Midbrain (tissue), 1 donor: ENCODE results near the gene TRPM3.

Experiments
- DNase-seq: peaks from one replicate; lab custom pipeline; 2025; lab: John Stamatoyannopoulos, UW

TRPM3 gene

DNA sequence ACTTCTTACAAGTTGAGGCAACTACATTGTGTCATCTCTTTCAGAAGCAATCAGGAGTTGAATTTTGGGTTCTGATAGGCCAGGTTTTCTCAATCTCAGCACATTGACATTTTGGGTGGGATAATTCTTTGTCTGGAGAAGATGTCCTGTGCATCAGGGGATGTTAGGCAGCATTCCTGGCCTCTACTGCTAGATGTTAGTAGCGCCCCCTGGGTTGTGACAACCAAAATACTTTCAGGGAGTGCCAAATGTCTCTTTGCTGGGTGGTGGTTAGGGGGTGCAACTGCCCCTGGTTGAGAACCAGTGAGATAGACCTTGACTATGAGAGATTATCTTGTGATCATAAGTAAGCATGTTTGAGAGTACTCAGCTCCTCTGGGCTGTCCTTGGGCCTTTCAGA is 542.7 kb downstream of the TRPM3 start:
- no peak for DNase-seq

DNA sequence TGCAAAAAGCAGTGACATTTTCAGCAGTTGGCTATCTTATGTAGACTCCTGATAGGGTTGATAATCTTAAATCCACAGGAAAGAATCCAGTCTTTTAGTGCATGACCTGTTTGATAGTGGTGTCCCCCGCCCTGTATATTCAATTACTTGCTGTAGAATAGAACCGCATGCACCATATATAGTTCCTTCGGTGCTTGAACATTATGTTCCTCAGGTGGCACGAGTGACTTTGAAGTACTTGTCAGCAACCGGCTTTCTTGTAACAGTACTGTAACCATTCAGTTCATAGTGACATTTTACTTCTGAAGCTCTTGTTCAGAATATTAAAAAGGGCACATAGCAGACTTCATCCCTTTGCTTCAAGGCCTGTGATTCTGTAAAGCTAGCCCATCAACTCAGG is 543.8 kb downstream of the TRPM3 start:
- DNase-seq = no peak

DNA sequence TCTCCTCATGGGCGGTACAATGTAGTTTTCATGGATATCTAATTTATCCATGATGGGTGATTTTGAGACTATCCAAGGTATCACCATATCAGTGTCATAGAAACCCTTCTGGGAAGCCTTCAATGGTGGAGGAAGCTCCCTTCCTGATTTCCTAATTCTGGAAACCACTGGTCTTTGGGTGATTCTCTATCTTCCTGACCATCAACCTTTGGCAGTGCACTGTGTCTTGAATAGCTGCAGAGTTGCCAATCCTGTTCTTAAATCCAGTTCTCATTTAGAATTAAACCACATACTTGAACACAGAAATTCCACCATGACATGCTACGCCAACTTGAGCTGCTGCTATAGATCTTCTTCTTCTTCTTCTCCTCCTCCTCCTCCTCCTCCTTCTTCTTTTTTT is 545.3 kb downstream of the TRPM3 start:
- no peak for DNase-seq

DNA sequence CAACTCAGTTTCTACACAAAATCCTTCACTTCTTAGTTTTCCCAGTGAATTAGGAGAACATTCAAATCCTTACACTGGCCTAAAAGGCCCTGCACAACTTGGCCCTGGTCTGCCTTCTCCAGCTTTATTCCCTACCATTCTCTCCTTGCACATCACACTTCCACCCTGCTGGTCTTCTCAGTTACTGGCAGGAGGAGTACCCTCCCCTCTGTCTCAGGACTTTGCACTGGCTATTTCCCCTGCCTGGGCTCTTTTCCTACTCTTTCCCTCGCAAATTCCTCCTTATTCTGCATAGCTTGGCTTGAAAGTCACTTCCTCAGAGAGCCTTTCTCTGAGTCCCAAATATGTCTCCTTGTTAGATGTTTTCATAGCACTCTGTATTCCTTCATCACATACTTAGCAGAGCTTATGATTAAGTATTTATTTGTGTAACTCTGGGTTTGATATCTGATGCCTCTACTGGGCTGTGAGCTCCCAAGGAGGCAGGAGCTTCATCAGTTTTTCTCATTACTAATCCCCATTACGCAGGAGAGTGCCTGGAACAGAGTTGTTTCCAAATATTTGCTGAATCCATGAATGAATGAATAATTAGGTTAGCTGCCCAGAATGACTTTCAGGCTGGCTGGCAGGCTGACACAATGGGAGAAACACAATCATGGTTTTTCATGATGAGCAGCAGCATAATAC is 547.1 kb downstream of the TRPM3 start:
- peak; percentile 27 for DNase-seq

DNA sequence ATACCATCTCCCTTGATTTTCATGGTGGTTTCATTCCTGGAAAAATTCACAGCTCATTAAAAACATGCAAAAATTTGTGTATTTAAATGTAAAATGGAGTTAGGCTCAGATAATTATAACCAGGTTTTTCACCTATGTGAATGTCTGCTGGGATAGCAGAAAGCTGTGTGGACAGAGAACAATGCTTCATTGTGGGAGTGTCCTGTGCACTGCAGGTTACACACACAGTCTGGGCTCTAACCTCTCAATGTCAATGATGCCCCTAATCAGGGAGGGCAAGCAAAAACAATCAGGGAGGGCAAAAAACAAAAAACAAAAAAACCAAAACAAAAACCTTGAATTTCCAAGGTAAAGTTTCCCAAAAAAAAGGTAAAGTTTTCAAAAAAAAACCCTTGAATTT is 548.1 kb downstream of the TRPM3 start:
- DNase-seq = no peak

DNA sequence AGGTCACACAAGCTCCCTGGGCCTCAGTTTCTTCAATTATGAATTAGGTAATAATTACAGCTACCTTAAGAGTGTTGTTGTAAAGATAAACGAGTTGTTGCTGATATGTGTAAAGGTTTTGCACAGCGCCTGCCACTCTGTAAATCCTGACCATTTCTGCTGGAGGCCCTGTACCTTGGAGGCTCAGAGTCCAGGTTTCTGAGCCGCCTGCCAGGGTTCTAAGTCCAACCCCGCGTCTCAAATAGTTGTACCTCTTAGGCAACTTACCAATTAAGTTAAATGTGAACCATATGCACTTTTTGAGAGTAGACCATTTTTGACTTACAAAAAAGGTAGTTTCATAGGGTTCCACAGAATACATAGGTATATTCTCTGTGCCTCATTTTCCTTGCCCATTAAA is 550.2 kb downstream of the TRPM3 start:
- DNase-seq = no peak

DNA sequence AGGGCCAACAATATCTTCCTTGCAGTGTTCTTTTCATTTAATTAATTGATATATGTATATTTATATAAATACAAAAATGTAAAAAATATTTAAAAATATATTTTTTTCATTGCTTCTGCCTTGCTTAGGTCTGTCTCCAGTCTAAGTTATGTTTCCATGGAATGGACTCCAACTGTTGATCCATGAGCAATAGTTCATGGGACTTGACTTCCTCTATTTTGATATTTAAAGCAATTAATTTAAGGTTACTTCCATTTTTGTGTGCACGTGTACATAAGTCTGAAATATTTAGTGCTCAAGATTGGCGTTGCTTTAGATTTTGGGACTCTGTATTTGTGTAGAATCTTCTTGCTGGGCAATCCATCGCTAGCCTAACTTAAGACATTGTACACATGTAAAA is 551.6 kb downstream of the TRPM3 start:
- no peak for DNase-seq

DNA sequence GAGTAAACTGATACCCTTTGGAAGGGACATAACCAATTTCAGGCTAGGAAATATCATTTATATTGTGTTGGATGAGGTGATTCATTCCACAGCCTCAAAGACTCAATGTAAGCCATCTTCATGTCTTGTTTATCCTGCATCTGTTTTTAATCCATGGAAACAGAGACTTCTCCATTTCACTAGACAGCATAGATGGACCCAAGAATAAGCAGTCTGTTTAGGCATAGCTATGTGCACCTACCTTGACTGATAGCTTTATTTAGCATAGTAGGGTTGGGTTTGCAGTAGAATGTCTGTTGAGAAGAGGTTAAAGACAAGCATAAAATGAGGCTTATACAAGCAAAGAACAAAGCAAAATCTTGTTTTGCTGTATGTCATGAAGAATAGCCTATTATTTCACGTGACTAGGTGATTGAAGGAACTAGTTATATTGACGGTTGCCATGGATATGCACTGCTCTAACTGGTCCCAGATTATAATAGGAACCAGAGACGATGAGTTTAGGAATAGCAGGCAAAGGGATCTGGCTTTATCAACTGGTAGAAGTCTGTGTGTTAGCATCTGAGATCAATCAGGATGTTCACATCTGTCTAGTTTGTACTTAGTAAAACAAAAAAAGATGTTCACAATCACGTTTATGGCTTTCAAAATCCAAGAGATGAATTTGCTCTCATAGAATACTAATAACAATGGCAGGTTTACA is 552.2 kb downstream of the TRPM3 start:
- DNase-seq = no peak

DNA sequence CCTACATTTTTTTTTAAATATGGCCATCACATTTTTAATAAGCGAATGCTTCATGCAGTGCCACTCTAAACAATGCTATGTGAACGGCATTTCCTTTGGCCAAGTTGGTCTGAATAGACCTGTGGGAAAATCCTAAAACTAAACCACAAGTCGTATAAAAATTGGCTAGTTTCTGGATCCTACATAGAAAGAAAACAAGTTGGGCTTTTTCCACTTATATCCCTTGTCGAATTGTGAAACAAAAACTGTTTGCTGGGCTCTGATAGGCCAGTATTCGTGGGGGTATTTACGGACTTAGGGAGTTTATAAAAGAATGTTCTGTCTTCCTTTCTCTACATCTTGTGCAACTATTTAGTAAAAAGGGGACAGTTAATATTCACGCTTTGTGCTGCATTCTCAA is 553.9 kb downstream of the TRPM3 start:
- DNase-seq = no peak

DNA sequence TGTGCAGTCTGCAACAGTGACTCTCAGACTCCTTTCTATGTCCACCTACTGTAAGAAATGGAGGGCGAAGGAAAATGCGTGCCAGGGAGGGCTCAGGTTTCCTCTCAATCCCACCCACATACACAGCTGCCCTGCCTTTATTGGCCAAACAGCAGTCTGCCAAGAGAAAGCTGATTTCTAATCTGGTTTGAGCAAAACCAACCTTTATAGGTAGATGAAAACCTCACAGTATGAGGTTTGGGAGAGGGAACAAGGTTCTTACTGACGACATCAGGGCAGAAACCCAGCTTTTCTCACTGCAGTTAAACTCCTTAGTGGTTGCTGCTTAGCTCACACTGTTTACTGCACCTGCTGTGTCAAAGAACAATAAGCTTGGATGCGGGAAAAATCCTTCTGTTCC is 554.7 kb downstream of the TRPM3 start:
- no peak for DNase-seq

DNA sequence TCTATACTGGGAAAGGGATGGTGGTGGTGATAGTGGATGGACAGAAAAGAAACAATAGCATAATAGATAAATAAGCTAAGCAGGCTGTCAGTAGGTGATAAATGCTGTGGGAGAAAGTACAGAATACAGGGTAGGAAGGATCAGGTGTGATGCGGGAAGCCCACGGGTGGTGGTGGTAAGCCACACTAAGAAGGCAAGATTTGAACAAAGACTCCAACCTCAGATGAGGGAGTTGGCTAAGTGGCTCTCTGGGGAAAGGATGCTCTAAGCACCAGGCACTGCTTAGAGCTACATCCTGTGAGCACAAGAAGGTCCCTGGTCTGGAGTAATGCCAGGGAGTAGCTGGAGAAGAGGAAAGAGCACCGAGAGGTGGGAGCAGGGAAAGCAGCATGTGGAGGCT is 555.4 kb downstream of the TRPM3 start:
- DNase-seq = no peak

DNA sequence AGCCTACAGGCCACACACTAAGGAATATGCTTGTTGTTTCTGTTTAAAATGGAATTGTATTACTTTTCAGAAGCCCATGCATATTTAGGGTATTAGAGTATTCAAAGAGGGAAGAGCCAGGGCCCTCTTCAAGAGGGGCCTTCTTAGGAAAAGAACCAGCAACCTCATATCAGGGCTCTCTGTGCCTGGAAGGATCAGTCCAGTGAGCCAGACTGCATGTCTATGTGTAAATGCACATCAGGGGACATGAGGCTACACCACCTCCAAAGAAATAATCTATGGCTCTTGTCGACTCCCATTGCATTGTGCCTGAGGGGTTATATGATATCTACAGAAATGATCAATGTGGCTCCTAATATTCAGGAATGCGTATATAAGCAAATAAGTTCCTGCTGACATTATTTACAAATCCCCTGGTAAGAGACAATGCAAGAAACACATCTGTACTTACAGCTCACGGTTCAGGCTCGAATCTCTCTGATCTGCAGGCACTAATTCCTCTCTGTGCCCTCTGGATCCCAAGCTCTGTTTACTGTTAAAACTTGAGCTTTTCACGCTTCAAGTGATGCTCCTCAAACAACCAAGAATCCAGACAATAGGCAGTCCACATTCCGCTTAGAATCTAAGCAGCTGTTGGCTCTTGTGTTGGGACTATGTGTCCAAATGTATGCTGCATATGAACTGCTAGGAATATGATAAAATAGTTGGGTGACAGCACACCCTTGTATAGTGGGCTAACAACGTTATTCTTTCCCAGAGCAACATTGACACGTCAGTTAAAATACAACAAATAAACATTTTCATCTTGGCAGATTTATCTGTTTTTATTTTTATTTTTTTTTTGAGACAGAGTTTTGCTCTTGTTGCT is 556.7 kb downstream of the TRPM3 start:
- DNase-seq = no peak

DNA sequence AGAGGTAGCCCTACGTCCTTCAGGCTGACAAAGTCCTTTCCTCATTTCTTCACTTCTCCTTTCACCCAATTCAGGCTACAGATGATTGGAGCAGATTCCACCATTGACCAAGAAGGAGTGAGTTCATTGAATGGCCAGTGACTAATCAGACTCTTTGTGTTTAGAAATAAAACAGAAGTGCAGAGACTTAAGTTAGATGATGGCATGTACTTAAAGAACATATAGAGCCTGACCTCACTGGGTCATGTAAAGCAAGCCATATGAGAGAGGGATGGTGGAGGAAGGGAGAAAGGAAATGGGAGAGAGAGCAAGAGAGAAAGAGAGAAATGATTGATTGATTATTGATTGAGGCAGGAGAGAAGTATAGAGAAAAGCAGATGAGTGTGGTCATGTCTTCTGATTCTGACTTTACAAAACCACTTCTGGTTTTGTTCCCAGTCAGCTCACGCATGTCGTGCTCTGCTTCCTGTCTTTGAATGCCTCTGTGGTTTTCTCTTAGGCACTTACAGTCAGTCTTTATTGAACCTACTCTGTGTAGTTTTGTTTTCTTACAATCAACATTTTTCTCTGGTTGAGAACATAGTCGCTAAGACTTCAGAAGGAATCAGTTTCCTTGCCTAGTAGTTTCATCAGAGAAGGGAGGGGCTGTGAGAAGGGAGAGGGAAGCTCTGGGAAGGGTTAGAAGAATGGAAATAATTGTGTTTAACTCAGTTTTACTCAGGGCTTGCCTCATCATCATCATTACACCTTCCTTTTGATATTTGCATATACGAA is 557.8 kb downstream of the TRPM3 start:
- DNase-seq = peak; percentile 13

DNA sequence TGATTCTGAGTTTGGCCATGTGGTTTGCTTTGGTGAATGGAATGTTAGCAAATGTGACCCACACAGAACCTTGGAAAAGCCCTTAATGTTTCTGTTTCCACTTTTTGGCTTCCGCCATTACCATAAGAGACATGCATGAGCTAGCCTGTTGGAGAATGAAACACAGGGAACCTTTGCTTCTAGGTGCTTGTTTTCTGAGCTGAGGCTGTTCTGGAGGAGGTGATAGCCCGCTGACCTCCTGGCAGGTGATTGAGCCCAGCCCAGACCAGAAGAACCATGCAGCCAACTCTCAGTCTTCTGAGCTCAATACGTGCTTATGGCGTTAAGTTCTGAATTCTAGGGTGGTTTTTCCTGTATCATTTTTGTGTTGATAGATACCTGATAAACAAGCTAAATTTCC is 558.4 kb downstream of the TRPM3 start:
- no peak for DNase-seq

DNA sequence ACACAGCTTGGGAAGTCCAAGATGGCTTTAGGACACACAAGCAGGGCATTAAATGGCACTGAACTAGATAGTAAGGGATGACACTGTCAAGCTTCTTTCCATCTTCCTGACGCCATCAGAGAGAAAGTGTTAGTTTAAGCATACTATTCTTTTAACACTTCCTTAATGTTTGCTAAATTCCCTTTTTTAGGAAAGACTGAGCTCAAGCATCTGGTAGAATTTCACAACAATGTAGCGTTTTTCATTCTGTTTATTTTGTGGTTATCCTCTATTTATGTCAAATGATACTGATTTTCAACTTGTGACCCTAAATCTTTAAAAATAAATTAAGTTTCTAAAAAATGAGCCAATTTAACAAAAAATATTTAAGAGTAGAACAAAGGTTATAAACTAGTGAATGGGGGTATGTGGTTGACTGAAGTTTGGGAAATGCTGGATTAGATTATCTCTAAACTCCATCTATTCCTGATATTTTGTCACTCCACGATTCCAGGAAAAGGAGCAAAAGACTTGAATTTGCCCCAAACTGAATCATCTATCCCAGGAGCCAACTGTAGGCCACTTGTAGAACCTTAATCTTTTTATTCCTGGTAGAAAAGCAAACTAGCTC is 559.5 kb downstream of the TRPM3 start:
- no peak for DNase-seq

DNA sequence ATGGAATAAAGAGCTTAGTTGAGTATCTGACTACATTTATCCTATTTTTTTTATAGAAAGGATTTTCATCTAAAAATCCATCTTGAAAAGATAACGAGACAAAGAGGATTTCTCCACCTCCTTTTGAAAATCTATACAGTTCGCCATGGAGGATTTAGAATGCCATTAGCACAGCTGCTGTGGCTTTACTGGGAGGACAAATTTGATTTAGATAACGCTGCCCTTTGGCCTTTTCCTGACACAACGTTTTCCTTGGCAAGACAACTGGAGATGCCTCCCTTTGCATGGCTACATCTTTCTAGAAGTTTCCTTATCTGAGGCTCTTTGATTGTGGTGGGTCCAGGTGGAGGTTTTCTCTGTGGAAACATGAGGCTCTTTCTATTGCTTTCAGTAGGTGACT is 560.3 kb downstream of the TRPM3 start:
- no peak for DNase-seq

DNA sequence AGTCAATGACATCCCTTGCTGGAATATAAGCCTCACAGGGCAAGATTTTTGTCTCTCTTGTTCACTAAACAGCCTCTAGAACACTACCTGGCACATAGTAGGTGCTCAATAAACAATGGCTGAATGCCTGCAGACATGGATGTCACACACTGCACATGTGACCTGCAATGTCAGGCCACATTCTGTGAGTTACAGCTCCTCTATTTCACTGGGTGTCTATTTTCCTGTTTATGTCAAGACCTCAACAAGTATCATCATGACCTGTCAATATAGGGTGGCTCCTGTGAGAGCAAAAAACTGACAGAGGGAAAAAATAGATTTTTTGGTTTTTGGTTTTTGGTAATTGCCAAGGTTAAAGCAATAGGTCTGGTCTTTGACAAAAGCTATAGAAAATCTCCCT is 562.3 kb downstream of the TRPM3 start:
- DNase-seq = no peak

DNA sequence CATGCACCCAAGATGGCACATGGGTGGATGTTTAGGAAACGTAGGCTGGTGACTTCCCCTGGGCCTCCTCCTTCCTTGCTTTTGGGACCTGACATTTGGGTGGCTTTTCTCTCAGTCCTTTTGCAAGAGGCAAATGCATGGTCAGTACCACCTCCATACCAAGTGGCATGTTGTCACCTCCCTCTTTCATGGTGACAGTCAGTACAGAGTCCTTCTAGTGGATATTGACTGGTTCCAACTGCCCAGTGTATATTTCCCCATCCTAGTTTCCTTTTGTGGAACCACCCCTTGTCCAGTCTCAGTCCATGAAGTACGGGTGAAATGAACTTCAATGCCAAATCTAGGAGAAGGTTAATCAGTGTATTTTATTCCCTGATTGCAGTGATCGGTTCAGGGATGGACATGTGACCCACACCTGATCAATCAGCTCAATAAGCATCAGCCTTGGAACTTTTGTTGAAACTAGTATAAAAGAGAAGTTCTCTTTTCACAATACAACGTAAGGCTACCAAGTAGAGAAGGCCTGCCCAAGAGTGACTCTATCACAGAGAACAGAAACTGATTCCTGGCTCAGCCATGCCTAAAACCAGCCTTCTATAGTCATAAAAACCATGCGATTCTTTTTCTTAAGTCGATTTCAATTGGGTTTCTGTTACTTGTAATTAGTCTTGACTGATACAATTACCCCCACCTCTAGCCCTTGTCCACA is 563.6 kb downstream of the TRPM3 start:
- no peak for DNase-seq

DNA sequence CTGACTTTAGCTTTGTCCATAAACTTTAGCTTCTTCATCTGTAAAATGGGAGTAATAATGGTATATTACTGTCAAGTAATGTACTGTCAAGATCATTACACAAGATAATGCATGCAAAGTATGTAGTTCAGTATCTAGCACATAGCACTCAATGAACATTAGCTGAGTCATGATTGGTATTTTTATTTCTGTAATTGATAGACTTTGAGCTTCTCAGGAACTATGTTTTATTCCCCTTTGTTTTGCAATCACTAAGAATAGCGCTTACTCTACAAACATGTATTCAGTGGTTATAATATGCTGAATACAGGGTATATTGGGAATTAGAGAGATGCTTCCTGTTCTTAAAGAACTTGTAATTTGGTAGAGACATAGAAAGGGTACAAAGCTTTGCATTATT is 564.6 kb downstream of the TRPM3 start:
- DNase-seq = no peak

DNA sequence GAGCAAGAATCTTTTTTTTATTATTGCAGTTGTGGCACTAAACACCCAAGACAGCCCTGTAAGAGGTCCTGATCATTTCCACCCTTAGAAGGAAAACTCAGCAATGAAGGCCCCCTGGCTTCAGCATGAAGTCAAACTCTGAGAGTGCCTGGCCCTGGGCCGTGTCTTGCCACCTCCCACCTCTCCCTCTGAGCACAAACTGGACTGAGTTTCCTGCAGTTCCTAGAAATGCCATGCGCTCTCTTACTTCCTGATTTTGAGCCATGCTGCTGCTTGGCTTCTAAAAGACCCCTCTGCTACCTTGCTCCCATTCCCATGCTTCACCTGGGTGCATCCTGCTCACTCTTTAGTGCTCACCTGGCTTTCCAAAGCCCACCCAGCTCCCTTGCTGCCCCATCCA is 566.5 kb downstream of the TRPM3 start:
- no peak for DNase-seq
